Measurements from ENCODE around the gene TPP2.

- TF ChIP-seq EZH2 (IDR thresholded peaks at IDR 0.05; ENCODE audit: insufficient read depth, poor library complexity, severe bottlenecking) (no peak), EZH2phosphoT487 (IDR thresholded peaks at IDR 0.05; ENCODE audit: insufficient read depth, low read depth) (no peak)
Measured at GRCh38 chr13:102698649-102698980, 101.8 kb downstream of the TPP2 start.
